GM12892 (cell line): ENCODE results near the gene CDH23.

Experiments used
- POLR2A ChIP-seq: IDR thresholded peaks from 2 replicates; pipeline ENCODE4 v1.6.1; 2011; ENCODE audit warnings: low read depth, low read length, control low read depth
- TAF1 ChIP-seq: IDR thresholded peaks from 2 replicates; pipeline ENCODE4 v1.6.1; 2011; ENCODE audit warnings: low read depth, mild to moderate bottlenecking, control low read depth, low read length, borderline replicate concordance

GRCh38 chr10:71434760-71435394, 38.2 kb downstream of the CDH23 start:
- TF ChIP-seq POLR2A (no peak), TAF1 (no peak)
